DOHH2 (cell line): ENCODE data around the gene PARD6B.

Experiments used
- H3F3A ChIP-seq: fragments of 200-600 bp; sonication (generic), shearing (Covaris generic); 2 replicates; pipeline ENCODE4 v1.6.0; 2016; ENCODE audit warnings: antibody characterized with exemption, mild to moderate bottlenecking; ENCODE audit not compliant: control insufficient read depth, insufficient read depth
- H3K27ac ChIP-seq: fragments of 200-600 bp; sonication (generic); 2 replicates; pipeline ENCODE4 v1.5.1; 2014; ENCODE audit warnings: low read depth, mild to moderate bottlenecking, low read length, moderate library complexity
- H3K27me3 ChIP-seq: fragments of 200-600 bp; sonication (generic); 2 replicates; pipeline ENCODE4 v1.6.1; 2014; ENCODE audit warnings: mild to moderate bottlenecking, low read length, mixed read lengths; ENCODE audit not compliant: control insufficient read depth
- H3K36me3 ChIP-seq: fragments of 200-600 bp; sonication (generic); 2 replicates; pipeline ENCODE4 v1.6.1; 2014; ENCODE audit warnings: mild to moderate bottlenecking, low read length, moderate library complexity, mixed read lengths; ENCODE audit not compliant: control insufficient read depth
- H3K4me1 ChIP-seq: fragments of 200-600 bp; sonication (generic); 2 replicates; pipeline ENCODE4 v1.6.1; 2014; ENCODE audit warnings: mild to moderate bottlenecking, low read length, mixed read lengths; ENCODE audit not compliant: control insufficient read depth
- H3K4me2 ChIP-seq: fragments of 200-600 bp; sonication (generic); 2 replicates; pipeline ENCODE4 v1.6.0; 2014; ENCODE audit warnings: mild to moderate bottlenecking, low read length, moderate library complexity
- H3K4me3 ChIP-seq: fragments of 200-600 bp; sonication (generic); 2 replicates; pipeline ENCODE4 v1.5.1; 2014; ENCODE audit warnings: mild to moderate bottlenecking, low read length, mixed read lengths
- H3K79me2 ChIP-seq: fragments of 200-600 bp; sonication (generic); 2 replicates; pipeline ENCODE4 v1.6.1; 2014; ENCODE audit warnings: mild to moderate bottlenecking, low read length, mixed read lengths; ENCODE audit not compliant: control insufficient read depth
- H3K9me2 ChIP-seq: fragments of 200-600 bp; sonication (generic); replicated peaks from 2 replicates; pipeline ENCODE4 v1.6.1; 2014; ENCODE audit warnings: mild to moderate bottlenecking, low read length, mixed read lengths; ENCODE audit not compliant: control insufficient read depth
- H3K9me3 ChIP-seq: fragments of 200-600 bp; sonication (generic); 2 replicates; pipeline ENCODE4 v1.6.1; 2014; ENCODE audit warnings: antibody characterized with exemption, low read length, mixed read lengths; ENCODE audit not compliant: control insufficient read depth, insufficient read depth
- H4K20me1 ChIP-seq: fragments of 200-600 bp; sonication (generic); 2 replicates; pipeline ENCODE4 v1.6.0; 2014; ENCODE audit warnings: low read depth, mild to moderate bottlenecking, antibody characterized with exemption, low read length, moderate library complexity; ENCODE audit not compliant: control insufficient read depth, insufficient read depth
- CTCF ChIP-seq: fragments of 200-600 bp; sonication (generic); IDR thresholded peaks from one replicate; pipeline ENCODE4 v1.5.1; 2014; ENCODE audit warnings: antibody characterized with exemption, mild to moderate bottlenecking, low read depth, low read length; ENCODE audit not compliant: poor library complexity, severe bottlenecking
- EZH2phosphoT487 ChIP-seq: fragments of 200-600 bp; sonication (generic); IDR thresholded peaks from 2 replicates; pipeline ENCODE4 v1.6.1; 2017; ENCODE audit warnings: borderline replicate concordance, mild to moderate bottlenecking, antibody characterized with exemption, low read length, moderate library complexity, mixed read lengths

PARD6B gene

DNA sequence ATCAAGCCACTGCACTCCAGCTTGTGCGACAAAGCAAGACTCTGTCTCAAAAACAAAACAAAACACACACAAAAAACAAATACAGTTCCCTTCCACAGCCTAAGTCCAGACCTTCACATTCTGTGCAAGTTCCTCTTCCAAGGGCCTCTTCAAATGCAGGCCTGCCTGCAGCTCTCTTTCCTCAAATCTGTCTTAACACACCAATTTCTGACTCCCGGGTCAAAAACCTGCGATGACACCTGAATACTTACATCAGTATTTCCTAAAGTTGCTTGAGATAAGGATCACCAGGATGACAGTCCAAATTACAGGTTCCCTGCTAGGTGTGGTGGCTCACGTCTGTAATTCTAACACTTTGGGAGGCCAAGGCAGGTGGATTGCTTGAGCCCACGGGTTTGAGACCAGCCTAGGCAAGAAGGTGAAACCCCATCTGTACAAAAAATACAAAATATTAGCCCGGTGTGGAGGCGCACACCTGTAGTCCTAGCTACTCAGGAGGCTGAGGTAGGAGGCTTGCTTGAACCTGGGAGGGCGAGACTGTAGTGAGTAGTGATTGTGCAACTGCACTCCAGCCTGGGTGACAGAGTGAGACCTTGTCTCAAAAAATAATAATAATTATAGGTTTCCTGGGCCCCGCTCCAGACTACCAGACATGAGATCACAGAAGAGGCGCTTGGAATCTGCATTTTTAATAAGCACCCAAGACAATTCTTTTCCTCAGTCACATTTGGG, 8.8 kb upstream of the PARD6B start:
- no peaks in the 10 kb centered on the region for H3K36me3 ChIP-seq
- no peak overlapping the region for H3K4me3 ChIP-seq
- no peaks in the 10 kb centered on the region for H3K9me2 ChIP-seq
- no peaks in the 10 kb centered on the region for H4K20me1 ChIP-seq
- no peaks in the 10 kb centered on the region for H3K4me1 ChIP-seq
- no peaks in the 10 kb centered on the region for H3K9me3 ChIP-seq
- H3F3A ChIP-seq = no peaks in the 10 kb centered on the region
- H3K4me2 ChIP-seq = no peak overlapping the region
- H3K79me2 ChIP-seq = no peaks in the 10 kb centered on the region
- H3K27me3 ChIP-seq = no peaks in the 10 kb centered on the region; the same call in 1 of the 2 replicates
- no peak overlapping the region for H3K27ac ChIP-seq
- no peak for TF ChIP-seq CTCF
- TF ChIP-seq EZH2phosphoT487 = no peak

- Histone ChIP-seq H3K9me2 (no peaks in the 10 kb centered on the region), H3K27me3 (no peaks in the 10 kb centered on the region), H4K20me1 (no peaks in the 10 kb centered on the region), H3K79me2 (no peaks in the 10 kb centered on the region), H3K36me3 (no peaks in the 10 kb centered on the region), H3K9me3 (no peaks in the 10 kb centered on the region), H3K27ac (no peak overlapping the region), H3K4me1 (no peaks in the 10 kb centered on the region), H3F3A (no peaks in the 10 kb centered on the region), H3K4me3 (no peak overlapping the region), H3K4me2 (no peak overlapping the region)
- TF ChIP-seq EZH2phosphoT487 = no peak
- TF ChIP-seq CTCF = no peak
Measured at GRCh38 chr20:50723672-50724071, 7.7 kb upstream of the PARD6B start.

GRCh38 chr20:50724112-50724725, 7.2 kb upstream of the PARD6B start:
- Histone ChIP-seq H3F3A (no peaks in the 10 kb centered on the region), H4K20me1 (no peaks in the 10 kb centered on the region), H3K4me2 (no peak overlapping the region), H3K9me2 (no peaks in the 10 kb centered on the region), H3K4me3 (no peak overlapping the region), H3K9me3 (no peaks in the 10 kb centered on the region), H3K27me3 (no peaks in the 10 kb centered on the region), H3K36me3 (no peaks in the 10 kb centered on the region), H3K79me2 (no peaks in the 10 kb centered on the region), H3K4me1 (no peaks in the 10 kb centered on the region), H3K27ac (no peak overlapping the region)
- TF ChIP-seq CTCF (no peak), EZH2phosphoT487 (no peak)
